ENCODE data around the gene ANKRD49.

DNA sequence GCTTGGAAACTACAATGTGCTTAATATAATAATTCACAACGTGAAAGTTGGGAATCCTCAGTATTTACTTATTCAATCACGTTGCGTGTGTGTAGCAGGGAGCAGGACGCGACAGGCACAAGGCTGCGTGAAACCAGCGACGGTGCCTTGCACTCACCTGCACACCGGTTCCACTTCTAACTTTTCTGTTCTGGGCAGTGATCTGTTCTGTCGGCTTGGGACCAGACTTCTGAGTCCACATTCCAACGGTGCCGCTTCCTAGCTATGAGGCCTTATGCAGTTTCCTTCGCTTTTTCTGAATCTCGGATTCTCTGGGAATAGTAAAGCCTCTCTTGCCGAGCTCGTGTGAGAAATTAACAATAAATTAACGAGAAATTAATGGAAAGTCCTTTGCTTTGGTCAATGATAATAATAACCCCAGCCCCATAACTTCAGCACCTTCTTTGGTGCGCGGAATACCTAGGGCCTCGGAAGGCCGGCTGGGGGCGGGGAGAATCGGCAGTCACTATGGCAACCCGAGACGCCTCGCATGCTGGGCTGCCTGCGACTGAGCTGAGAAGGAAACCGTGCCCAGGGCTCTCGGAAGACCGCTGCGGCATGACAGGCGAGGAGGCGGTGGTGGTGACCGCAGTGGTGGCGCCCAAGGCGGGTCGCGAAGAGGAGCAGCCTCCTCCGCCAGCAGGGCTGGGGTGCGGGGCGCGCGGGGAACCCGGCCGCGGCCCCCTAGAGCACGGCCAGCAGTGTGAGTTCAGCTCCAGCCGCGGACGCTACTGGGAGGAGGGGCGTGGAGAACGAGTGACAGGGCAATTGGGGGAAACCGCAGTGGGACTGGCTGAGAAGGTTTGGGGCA is 18.4 kb downstream of the ANKRD49 start, which contains the start of gene C11orf97:
- TF ChIP-seq YY1 (IDR thresholded peaks at IDR 0.05; ENCODE audit: insufficient read depth, insufficient read length) (no peak), SUZ12 (IDR thresholded peaks at IDR 0.05; ENCODE audit: extremely low read depth, insufficient read depth, insufficient read length) (no peak)

Measured in NT2/D1 (cell line).